Measurements from ENCODE around the gene SOD1.

The SOD1 gene

GRCh38 chr21:31711745-31712285, 52.3 kb downstream of the SOD1 start:
- TF ChIP-seq CTCF (conservative IDR thresholded peaks at IDR 0.05; ENCODE audit: low read depth, low read length), result no peak
- H3K4me3 ChIP-seq (ENCODE audit: low read length), result no peak overlapping the region
- no peak for DNase-seq (ENCODE audit: low read depth)

GRCh38 chr21:31713115-31713514, 53.6 kb downstream of the SOD1 start:
- DNase-seq (ENCODE audit: low read depth), result no peak
- TF ChIP-seq CTCF (conservative IDR thresholded peaks at IDR 0.05; ENCODE audit: low read depth, low read length), result no peak
- H3K4me3 ChIP-seq (ENCODE audit: low read length), result no peak overlapping the region

GRCh38 chr21:31713973-31714740, 54.7 kb downstream of the SOD1 start:
- TF ChIP-seq CTCF (conservative IDR thresholded peaks at IDR 0.05; ENCODE audit: low read depth, low read length), result no peak
- H3K4me3 ChIP-seq (ENCODE audit: low read length), result no peak overlapping the region
- DNase-seq (ENCODE audit: low read depth), result no peak

GRCh38 chr21:31714741-31715365, 55.4 kb downstream of the SOD1 start:
- TF ChIP-seq CTCF (conservative IDR thresholded peaks at IDR 0.05; ENCODE audit: low read depth, low read length), result no peak
- H3K4me3 ChIP-seq (ENCODE audit: low read length), result no peak overlapping the region
- DNase-seq (ENCODE audit: low read depth), result no peak

- no peak for TF ChIP-seq CTCF (conservative IDR thresholded peaks at IDR 0.05; ENCODE audit: low read depth, low read length)
- no peak for DNase-seq (ENCODE audit: low read depth)
- no peak overlapping the region for H3K4me3 ChIP-seq (ENCODE audit: low read length)
Measured at GRCh38 chr21:31716106-31716505, 56.6 kb downstream of the SOD1 start.
